GM18498 (cell line): ENCODE results near the gene ZNRF3.
"Not testable (repeated sequence)": the region's sequence is repeated elsewhere in the genome, so short reads cannot be mapped to it uniquely, and the experiment has no call there.

ENCODE experiments used
- ATAC-seq: cut with Tn5 transposase; IDR thresholded peaks from one replicate; pipeline ENCODE4 v1.9.1; 2021; ENCODE audit warnings: mild to moderate bottlenecking, moderate library complexity; ENCODE audit not compliant: unreplicated experiment

The ZNRF3 gene

GRCh38 chr22:28927630-28928029, 44.3 kb downstream of the ZNRF3 start:
- no peak for ATAC-seq

- ATAC-seq = no peak
Measured at GRCh38 chr22:28929197-28929596, 45.8 kb downstream of the ZNRF3 start.

DNA sequence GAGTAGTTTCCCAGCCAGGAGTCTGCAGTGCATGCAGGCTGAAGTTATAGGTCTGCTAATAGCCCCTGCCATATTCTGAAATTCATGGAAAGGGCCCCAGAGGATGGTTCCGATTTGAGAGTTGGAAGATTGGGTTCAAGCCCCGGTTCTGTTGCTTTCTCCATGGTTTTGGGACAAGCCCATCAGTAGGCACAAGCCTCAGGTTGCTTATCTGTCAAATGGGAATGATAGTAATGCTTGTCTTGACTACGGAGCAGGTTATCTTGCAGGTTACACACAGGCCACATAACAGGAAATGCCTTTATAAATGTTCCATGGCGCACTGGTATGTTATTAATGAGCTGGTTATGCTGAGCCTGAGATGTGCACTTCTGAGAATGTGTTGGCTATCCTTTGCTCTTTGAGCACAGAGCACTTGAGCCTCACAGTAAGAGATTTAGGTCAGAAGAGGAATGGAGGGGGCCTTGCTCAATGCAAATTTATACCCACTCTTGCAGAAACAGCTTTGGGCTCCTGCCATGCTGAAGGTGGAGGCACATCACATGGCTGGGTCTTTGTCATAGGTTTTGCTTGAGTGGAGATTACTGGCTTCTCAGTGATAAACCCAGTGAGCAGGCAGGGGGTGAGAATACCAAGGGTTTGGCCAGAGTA, 47.1 kb downstream of the ZNRF3 start:
- ATAC-seq = no peak

GRCh38 chr22:28931844-28932567, 48.6 kb downstream of the ZNRF3 start:
- ATAC-seq = no peak

GRCh38 chr22:28933321-28933720, 49.9 kb downstream of the ZNRF3 start:
- ATAC-seq = no peak

GRCh38 chr22:28934026-28934425, 50.7 kb downstream of the ZNRF3 start:
- ATAC-seq = no peak

GRCh38 chr22:28935140-28935539, 51.8 kb downstream of the ZNRF3 start:
- ATAC-seq = no peak

DNA sequence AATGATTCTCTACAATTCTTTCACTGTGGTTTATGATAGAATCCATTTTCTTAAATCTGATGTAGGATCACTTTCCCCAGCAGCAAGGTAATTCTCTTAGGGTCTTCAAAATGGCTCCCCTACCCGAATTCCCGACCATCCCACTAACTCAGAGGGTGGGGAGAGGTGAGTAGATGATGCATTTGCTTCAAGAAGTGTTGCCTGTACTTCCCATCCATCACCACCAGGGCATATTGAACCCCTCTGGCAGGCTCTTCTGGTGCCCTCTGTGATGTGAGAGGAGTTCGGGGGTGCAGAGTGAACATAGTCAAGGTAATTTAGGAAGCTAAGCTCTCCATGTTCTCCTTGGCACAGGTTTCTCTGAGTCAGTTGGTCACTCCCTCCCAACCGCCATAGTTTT, 52.3 kb downstream of the ZNRF3 start:
- no peak for ATAC-seq

DNA sequence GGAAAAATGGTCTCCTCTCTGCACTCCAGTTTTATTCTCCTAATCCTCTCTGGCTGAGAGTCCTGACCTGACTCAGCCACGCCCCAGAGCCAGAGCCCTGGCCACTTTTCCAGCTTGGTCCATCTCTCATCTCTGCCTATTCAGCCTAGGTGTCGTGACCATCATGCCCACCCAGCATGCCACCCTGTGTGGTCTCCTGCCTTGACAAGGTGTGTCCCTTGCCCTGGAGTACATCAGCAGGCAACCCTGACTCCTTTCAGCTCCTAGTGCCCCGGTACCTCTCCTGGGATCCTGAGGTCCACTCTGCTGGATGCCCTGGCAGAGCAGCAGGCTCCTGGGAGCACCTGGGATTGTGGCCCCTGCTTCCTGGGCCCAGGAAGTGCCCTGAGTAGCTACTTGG, 52.8 kb downstream of the ZNRF3 start:
- ATAC-seq = no peak

DNA sequence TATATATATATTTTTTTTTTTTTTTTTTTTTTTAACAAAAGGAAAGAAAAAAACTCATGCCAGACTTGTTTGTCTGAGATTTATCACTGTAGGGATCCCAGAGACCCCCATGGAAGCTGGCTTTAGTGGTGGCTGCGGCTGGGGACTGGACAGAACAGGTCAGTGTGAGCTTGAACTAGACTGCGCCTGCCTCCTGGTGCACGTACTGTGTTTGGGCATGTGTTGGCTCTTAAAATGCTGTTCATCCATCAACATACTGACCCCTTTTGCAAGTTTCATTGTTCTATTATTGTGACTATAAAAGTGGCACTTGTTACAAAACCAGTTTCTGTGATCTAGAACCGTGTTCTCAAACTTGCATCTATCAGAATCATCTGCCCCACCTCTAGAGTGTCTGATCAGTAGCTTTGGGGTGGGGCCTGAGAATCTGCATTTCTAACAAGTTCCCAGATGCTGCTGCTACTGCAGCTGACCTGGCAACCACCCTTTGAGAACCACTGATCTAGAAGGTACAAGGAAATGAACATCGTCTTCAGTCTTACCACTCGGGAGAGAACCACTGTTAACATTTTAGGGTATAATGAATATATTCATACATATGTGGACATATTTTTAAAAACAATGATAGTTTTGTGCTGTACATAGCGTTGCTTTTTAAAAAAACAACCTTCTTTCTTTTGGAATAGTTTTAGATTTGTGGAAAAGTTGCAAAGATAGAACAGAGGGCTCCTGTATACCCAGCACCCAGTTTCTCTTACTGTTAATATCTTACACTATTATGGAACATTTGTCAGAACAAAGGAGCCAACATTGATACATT, 54.0 kb downstream of the ZNRF3 start:
- no peak for ATAC-seq

DNA sequence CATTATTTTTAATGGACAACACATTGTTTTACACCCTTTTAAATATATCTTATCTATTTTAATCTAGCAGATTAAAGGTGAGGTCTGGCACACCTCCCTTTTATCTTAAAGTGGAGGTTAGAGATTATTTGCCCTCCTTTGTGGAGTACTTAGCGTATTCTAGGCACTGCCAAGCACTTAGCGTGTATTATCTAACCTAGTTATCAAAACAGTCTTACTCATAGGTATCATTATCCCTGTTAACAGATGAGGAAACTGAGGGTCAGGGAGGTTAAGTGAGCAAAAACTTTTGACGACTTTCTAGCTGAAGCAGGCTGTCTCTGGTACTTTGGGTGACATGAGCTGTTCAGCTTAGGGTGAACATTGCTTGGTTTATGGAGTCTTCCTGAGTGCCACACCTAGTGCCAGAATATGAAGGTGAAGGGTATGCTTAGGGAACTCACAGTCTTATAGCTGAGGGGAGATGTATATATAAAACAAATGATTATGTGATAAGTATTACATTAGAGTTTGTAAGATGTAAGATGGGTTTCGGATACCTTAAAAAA, 55.0 kb downstream of the ZNRF3 start:
- ATAC-seq = no peak

DNA sequence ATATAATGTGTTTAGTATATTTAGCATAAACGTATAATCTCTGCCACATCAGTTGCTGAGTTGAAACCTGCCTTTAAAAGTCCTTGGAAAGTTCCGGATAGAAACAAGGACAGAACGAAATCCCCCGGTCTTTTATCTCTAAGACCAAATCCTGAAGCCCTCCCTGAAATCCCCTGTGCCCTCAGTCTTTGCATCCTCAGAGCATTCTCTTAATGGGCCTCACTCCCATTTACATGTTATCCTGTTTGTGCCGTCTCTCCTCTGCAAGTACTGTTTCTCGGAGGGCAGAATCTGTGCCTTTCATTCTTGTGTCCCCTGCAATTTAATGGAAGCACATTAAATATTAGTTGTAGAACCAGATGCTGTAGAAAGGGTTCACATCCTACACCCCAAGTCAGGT, 56.0 kb downstream of the ZNRF3 start:
- ATAC-seq = no peak

- ATAC-seq = no peak
Measured at GRCh38 chr22:28939932-28940331, 56.6 kb downstream of the ZNRF3 start.

- ATAC-seq = no peak
Measured at GRCh38 chr22:28940441-28940840, 57.1 kb downstream of the ZNRF3 start.

DNA sequence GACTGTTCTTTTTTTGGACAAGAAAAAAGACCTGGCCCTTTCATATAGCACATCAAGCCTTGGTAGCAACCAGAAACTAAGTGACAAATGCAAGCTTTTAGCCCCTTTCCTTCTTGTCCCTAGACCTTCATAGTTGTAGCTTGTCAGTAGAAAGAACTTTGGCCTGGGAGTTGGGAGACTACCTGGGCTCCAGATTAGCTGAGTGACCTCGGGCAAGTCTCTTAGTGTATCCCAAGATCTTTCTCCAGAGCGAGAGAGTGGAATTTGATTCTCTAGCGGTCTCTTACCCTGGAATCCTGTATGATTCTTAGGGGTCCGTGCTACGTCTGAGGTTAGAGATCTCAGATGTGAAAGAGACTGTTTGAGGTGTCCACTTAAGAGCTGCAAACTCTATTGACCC, 59.0 kb downstream of the ZNRF3 start:
- ATAC-seq = no peak

- no peak for ATAC-seq
Measured at GRCh38 chr22:28942801-28943500, 59.6 kb downstream of the ZNRF3 start.

- ATAC-seq = no peak
Measured at GRCh38 chr22:28943501-28943879, 60.1 kb downstream of the ZNRF3 start.

DNA sequence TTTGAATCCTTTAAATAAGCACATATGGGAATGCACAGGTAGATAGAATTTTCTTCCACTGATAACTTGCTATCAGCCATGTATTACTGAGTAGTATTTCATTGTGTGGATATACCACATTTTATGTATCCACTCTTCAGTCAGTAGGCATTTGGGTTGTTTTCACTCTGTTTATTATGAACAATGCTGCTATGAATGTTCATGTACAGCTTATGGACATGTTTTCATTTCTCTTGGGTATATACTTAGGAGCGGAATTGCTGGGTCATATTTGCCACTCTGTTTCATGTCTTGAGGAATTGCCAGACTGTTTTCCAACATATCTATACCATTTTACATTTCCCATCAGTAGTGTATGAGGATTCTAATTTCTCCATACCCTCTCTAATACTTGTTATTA, 63.8 kb downstream of the ZNRF3 start:
- no peak for ATAC-seq

GRCh38 chr22:28948424-28948823, 65.1 kb downstream of the ZNRF3 start:
- ATAC-seq = no peak

DNA sequence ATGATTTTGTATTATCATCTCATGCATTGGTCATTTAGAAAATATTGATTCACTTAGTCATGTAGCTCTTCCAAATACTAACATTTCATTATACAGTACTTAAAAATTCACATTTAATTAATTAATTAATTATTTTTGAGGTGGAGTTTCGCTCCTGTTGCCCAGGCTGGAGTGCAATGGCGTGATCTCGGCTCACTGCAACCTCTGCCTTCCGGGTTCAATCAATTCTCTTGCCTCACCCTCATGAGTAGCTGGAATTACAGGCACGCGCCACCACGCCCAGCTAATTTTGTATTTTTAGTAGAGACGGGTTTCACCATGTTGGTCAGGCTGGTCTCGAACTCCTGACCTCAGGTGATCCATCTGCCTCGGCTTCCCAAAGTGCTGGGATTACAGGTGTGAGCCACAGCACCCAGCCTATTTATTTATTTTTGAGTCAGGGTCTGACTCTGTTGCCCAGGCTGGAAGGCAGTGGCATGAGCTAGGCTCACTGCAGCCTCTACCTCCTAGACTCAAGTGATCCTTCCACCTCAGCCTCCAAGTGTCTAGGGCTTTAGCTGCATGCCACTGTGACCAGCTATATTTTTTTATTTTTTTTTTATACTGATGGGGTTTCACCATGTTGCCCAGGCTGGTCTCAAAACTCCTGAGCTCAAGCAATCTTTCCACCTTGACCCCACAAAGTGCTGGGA, 65.6 kb downstream of the ZNRF3 start:
- ATAC-seq = not testable (repeated sequence)
